Measurements from ENCODE around the gene LCP2.

The LCP2 gene

DNA sequence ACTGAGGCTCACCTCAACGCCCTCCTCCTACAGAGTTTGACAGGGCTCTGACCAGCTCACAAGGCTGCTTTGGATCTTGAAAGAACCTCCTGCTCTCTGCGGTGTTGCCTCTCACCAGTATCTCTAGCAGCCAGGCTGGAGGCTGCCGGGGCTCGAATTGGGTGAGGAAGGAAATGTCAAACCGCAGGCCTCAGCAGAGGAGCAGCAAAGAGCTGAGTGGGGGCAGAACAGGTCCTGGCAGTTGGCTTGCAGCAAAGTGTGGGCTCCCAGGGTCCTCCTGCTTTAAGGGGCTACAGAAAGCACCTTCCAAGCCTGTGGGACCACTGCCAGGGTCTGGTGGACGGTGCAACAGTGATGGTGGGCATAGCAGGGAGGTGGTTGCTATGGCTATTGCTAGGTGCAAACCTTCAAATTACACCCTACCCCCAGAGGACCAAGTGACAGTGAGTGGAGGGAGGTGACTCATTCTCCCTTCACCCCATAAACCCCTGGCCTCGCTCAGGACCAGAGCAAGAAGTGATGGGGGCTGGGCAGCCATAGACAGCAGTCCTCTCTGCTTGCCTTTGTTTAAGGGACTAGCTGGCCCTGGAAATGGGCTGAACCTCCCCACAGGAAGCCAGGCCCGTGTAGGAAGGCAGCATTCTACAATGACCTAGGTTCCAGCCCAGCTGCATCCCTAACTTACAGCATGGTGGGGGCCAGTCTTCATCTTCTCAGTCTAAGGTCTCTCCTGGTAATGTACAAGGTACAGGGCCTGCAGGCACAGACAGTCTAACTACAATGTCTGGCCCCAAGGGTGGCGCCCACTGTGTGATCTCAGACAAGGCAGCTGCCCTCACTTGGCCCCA is 18.7 kb downstream of the LCP2 start:
- TF ChIP-seq, protein P1, sequence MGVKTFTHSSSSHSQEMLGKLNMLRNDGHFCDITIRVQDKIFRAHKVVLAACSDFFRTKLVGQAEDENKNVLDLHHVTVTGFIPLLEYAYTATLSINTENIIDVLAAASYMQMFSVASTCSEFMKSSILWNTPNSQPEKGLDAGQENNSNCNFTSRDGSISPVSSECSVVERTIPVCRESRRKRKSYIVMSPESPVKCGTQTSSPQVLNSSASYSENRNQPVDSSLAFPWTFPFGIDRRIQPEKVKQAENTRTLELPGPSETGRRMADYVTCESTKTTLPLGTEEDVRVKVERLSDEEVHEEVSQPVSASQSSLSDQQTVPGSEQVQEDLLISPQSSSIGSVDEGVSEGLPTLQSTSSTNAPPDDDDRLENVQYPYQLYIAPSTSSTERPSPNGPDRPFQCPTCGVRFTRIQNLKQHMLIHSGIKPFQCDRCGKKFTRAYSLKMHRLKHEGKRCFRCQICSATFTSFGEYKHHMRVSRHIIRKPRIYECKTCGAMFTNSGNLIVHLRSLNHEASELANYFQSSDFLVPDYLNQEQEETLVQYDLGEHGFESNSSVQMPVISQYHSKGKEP (tag by site-specific recombination; IDR thresholded peaks at IDR 0.05) = no peak
- TF ChIP-seq ZNF670 (tag by site-specific recombination; IDR thresholded peaks at IDR 0.05; ENCODE audit: low read depth) = no peak
- no peak for TF ChIP-seq ZNF302 (tag by site-specific recombination; IDR thresholded peaks at IDR 0.05; ENCODE audit: low read depth)
- no peak for TF ChIP-seq KLF9 (tag by site-specific recombination; IDR thresholded peaks at IDR 0.05; ENCODE audit: low read depth)
- TF ChIP-seq ZIC2 (tag by site-specific recombination; IDR thresholded peaks at IDR 0.05) = no peak
- no peak for TF ChIP-seq YY2 (tag by site-specific recombination; IDR thresholded peaks at IDR 0.05)
- TF ChIP-seq, protein P2, sequence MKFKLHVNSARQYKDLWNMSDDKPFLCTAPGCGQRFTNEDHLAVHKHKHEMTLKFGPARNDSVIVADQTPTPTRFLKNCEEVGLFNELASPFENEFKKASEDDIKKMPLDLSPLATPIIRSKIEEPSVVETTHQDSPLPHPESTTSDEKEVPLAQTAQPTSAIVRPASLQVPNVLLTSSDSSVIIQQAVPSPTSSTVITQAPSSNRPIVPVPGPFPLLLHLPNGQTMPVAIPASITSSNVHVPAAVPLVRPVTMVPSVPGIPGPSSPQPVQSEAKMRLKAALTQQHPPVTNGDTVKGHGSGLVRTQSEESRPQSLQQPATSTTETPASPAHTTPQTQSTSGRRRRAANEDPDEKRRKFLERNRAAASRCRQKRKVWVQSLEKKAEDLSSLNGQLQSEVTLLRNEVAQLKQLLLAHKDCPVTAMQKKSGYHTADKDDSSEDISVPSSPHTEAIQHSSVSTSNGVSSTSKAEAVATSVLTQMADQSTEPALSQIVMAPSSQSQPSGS (tag by site-specific recombination; IDR thresholded peaks at IDR 0.05; ENCODE audit: low read depth) = no peak
- TF ChIP-seq, protein P3, sequence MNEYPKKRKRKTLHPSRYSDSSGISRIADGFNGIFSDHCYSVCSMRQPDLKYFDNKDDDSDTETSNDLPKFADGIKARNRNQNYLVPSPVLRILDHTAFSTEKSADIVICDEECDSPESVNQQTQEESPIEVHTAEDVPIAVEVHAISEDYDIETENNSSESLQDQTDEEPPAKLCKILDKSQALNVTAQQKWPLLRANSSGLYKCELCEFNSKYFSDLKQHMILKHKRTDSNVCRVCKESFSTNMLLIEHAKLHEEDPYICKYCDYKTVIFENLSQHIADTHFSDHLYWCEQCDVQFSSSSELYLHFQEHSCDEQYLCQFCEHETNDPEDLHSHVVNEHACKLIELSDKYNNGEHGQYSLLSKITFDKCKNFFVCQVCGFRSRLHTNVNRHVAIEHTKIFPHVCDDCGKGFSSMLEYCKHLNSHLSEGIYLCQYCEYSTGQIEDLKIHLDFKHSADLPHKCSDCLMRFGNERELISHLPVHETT (tag by site-specific recombination; IDR thresholded peaks at IDR 0.05) = no peak
- ChIA-PET POLR2A (no interaction called here), CTCF (interaction anchor here (1.1 to 1.5 kb wide), 2 partner anchors 12 to 14 kb away, joined by 4 read pairs; no protein-coding TSS in a partner anchor)
- no peak overlapping the region for H3K27ac ChIP-seq (ENCODE audit: extremely low read depth, low read depth, low read length)
- no peak overlapping the region for H3K4me3 ChIP-seq (ENCODE audit: low read depth, low read length)
- H3K4me1 ChIP-seq (ENCODE audit: control insufficient read depth, insufficient read depth, low read length) = no peaks in the 10 kb centered on the region
- no peaks in the 10 kb centered on the region for H3K36me3 ChIP-seq (ENCODE audit: control insufficient read depth in 2 of 2, insufficient read depth in 1 of 2, low read length in 2 of 2)
- H3K9me3 ChIP-seq (ENCODE audit: control insufficient read depth, insufficient read depth, low read depth, low read length) = no peaks in the 10 kb centered on the region

DNA sequence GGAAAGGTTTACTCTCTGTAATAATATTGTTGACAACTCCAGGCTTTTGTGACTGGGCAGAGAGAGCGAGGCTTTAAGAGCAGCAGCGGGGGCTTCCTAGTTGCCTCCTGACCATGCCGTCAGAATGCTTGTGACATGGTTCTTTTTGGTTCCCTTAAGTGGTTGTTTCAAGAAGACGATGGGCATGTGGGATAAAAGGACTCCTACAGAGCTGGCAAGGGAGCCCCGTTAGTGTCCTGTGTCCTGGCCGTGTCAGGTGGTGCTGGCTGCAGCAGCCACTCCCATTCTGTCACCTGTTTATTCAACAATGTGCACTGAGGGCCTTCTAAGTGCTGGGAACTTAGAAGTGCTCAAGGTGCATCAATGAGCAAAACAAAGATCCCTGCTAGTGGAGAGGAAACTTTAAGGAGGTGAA is 19.7 kb downstream of the LCP2 start:
- TF ChIP-seq ZNF394 (tag by site-specific recombination; IDR thresholded peaks at IDR 0.05; ENCODE audit: borderline replicate concordance) (no peak), ZNF561 (tag by site-specific recombination; IDR thresholded peaks at IDR 0.05; ENCODE audit: borderline replicate concordance) (no peak), ZNF311 (tag by site-specific recombination; IDR thresholded peaks at IDR 0.05; ENCODE audit: borderline replicate concordance) (no peak), ZFP41 (tag by site-specific recombination; IDR thresholded peaks at IDR 0.05; ENCODE audit: borderline replicate concordance) (no peak), ZNF529 (tag by site-specific recombination; IDR thresholded peaks at IDR 0.05; ENCODE audit: insufficient replicate concordance) (no peak), ZNF626 (tag by site-specific recombination; IDR thresholded peaks at IDR 0.05) (no peak)
- CTCF ChIA-PET = interaction anchor here (1.5 kb wide), 1 partner anchor 11 kb away, joined by 4 read pairs; no protein-coding TSS in a partner anchor

GRCh38 chr5:170276140-170276539 is 21.4 kb downstream of the LCP2 start:
- CTCF ChIA-PET = interaction anchor here (1.2 to 7.5 kb wide), 3 partner anchors 8 to 148 kb away, joined by 3 to 65 read pairs (median 9); no protein-coding TSS in a partner anchor
- Histone ChIP-seq H3K27ac (ENCODE audit: extremely low read depth, low read depth, low read length) (no peak overlapping the region), H3K4me1 (ENCODE audit: control insufficient read depth, insufficient read depth, low read length) (no peaks in the 10 kb centered on the region), H3K9me3 (ENCODE audit: control insufficient read depth, insufficient read depth, low read depth, low read length) (no peaks in the 10 kb centered on the region), H3K4me3 (ENCODE audit: low read depth, low read length) (no peak overlapping the region), H3K36me3 (ENCODE audit: control insufficient read depth in 2 of 2, insufficient read depth in 1 of 2, low read length in 2 of 2) (no peaks in the 10 kb centered on the region)
- POLR2A ChIA-PET = no interaction called here
- no peak for TF ChIP-seq ZFP41 (tag by site-specific recombination; IDR thresholded peaks at IDR 0.05; ENCODE audit: borderline replicate concordance)
- TF ChIP-seq ZSCAN23 (tag by site-specific recombination; IDR thresholded peaks at IDR 0.05) = no peak
- no peak for TF ChIP-seq ZNF449 (tag by site-specific recombination; IDR thresholded peaks at IDR 0.05)
- no peak for TF ChIP-seq ZFHX2 (tag by site-specific recombination; conservative IDR thresholded peaks at IDR 0.05)
- TF ChIP-seq GLIS2 (tag by site-specific recombination; IDR thresholded peaks at IDR 0.05) = no peak
- no peak for TF ChIP-seq ZNF169 (tag by site-specific recombination; IDR thresholded peaks at IDR 0.05)
- no peak for TF ChIP-seq ZNF324 (tag by site-specific recombination; IDR thresholded peaks at IDR 0.05)

More for the DNA sequence above, 19.7 kb downstream of the LCP2 start:
- no peak overlapping the region for H3K27ac ChIP-seq (ENCODE audit: extremely low read depth, low read depth, low read length)
- no peak overlapping the region for H3K4me3 ChIP-seq (ENCODE audit: low read depth, low read length)
- H3K9me3 ChIP-seq (ENCODE audit: control insufficient read depth, insufficient read depth, low read depth, low read length) = no peaks in the 10 kb centered on the region
- POLR2A ChIA-PET = no interaction called here
- H3K36me3 ChIP-seq (ENCODE audit: control insufficient read depth in 2 of 2, insufficient read depth in 1 of 2, low read length in 2 of 2) = no peaks in the 10 kb centered on the region
- H3K4me1 ChIP-seq (ENCODE audit: control insufficient read depth, insufficient read depth, low read length) = no peaks in the 10 kb centered on the region
